ENCODE data around the gene QARS1.
A peak's percentile ranks its signal among the peaks of the same experiment; 100 is the strongest.

QARS1 gene

GRCh38 chr3:49104427-49105291, at the start of gene QARS1:
Gene QARS1 (minus strand): TSS chr3:49104757. CDS start chr3:49104733, 24 bp downstream.
- DNase-seq (ENCODE audit: low spot score) = peak; percentile 96

DNA sequence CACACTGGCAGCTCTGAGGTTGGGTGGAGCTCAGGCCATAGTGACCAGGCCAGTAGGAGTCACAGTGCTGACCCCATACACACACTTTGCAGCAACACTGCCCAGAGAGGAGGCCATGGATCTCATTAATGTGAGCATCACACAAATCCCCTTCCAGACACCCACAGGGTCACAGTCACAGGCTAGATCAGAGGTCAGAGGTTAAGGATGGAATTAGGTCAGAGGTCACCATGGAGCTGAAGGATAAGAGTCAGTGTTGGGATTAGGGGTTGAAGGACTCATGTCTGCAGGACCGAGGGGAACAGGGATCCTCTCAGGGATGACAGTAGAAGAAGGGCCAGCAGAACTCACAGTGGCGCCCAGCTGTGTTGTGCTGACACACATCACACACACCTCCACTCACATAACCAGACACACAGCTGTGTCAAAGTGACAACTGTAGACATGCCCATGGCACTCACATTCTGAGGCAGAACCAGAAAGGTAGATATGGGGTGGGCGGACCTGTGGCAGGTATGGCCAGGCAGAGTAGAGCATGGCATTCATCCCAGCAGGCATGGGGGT, 48.9 kb upstream of the QARS1 start:
- DNase-seq (ENCODE audit: low spot score) = no peak

DNA sequence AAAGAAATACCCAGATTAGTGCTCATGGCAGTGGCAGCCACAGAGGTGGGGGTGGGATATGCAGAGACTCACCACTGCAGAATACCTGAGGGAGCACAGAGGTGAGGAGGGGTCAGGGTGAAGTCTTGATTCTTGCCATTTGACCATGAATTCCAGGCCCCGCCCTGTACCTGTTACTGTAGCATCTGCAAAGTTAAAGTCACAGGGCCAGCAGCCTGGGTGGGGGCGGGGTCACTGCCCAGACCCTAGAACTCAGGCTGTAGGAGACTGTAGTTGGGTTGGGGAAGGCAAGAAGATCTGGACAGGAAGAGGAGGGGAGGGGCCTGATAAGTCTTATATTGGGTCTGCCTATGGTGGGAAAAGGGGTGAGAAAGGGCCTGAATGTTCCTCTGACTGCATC, 47.1 kb upstream of the QARS1 start:
- no peak for DNase-seq (ENCODE audit: low spot score)

DNA sequence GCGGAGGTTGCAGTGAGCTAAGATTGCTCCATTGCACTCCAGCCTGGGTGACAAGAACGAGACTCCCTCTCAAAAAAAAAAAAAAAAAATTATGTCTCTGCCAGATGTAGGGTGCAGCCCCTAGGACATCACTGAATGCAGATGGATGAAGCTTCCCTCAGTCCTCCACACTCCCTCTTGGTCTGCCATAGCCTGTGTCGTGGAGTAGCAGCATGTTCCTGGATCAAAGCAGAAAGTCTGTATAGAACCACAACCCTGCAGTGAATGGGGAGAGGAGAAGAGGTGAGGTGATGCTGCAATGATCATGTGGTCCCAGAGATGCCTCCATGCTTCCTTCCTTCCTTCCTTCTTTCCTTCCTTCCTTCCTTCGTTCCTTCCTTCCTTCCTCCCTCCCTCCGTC, 43.6 kb upstream of the QARS1 start:
- DNase-seq (ENCODE audit: low spot score) = no peak

- no peak for DNase-seq (ENCODE audit: low spot score)
Observed at GRCh38 chr3:49140080-49140479, 35.5 kb upstream of the QARS1 start.

GRCh38 chr3:49135499-49135898, 30.9 kb upstream of the QARS1 start:
- no peak for DNase-seq (ENCODE audit: low spot score)

DNA sequence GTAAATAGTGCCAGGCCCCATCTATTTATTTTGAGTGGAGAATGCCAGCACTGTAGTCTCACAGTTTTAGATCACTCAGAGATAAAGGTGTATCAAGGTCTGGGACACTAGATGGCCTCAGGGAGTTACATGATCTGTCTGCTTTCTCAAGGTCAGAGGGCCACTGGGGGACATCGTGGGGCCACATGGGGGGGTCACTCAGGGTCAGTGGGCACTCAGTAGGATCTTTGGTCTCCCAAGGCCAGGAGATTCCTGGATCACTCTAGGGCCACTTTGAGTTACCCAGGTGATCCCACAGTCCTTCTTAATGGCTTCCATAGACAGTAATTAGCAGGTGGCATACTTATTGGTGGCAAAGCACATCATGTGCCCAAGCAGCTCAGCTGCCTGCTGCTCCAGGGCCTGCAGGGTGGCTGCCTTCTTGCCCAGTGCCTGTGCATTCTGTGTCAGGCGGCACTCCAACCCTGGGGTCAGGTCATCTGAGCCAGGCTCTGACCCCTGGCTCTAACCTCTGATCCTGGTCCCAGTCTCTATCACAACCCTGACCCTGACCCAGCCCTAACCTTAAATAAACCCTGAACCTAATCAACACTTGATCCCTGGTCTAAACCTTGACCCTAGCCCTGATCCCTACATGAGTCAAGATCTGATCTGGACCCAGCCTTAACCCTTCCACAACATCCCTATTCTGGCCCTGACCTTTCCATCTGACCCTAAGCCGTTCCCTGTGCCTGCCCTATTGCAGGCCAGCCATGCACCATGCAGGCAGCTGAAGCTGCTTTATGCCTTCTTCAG, 30.1 kb upstream of the QARS1 start:
- no peak for DNase-seq (ENCODE audit: low spot score)

DNA sequence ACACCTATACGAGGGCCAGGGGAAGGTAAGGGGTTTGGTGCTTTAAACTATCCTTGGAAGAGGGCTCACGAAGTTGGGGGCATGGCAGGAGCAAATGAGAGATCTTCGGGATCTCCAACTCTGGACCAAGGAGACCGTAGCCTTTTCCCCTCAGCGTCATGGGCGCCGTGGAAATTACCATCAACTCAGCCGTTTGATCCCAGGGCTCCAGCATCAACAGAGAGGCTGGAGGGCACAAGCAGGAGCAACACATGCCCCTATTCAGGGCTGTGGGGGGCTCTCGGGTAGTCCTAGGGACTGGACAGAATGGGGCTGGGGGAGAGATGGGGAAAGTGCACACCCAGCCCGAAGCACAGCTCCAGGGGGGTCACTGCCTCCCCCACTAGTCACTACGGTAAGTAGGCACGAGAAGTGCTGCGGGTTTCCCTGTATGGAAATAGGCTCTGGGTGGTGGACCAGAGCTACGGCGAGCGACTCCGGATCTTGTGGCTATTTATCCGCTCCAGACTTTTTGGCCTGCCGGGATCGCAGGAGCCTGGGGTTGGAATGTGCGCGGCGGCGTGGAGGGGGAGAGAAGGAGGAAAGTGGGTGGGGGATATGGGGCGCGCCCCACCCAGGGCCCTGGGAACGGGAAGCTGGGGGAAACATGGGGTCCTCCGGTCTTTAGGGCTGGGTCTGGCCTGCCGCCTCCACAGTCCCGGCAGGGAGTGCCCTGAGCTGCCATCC, 28.8 kb upstream of the QARS1 start:
- DNase-seq (ENCODE audit: low spot score) = peak; percentile 89

DNA sequence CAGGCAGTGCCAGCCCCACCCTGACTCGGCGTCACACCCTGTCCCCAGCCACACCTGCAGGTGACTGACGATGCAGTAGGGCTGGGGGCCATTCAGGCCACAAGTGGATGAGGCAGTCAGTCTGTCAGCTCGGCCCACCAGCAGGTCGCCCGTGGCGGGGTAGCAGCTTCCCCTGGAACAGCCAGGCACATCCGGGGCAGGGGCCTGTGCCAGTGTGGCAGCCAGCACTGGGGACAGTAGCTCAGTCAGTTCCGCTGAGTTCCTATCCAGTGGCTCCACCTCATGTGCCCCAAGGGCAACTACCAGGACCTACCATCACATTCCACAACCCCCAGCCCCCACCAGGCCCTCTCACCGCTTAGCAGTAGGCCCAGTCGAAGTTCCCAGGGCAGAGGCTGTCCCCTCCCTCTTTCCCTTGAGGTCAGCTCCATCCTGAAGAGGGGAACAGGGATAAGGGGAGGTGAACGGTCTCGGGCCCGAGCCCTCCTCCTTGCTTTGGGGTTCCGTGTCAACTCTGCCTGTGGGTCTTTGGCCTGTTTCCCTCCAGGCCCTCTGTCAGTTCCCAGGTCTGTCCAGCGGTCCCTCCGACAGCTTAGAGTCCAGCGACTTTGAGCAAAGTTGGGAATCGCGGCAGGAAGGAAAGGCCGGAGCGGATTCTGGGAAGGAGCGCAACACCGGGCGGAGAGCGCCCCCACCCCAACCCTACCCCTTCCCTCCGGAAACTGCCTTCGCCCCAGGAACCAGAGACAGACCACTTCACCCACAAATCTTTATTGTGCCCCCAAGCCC, 28.1 kb upstream of the QARS1 start, which contains the start of gene LAMB2:
TSS of gene LAMB2 (minus strand) at position 614 of the 789 bp plus-strand sequence. CDS start at position 431, 183 bp downstream.
- DNase-seq (ENCODE audit: low spot score) = peak; percentile 86

GRCh38 chr3:49132073-49132436, 27.5 kb upstream of the QARS1 start:
- no peak for DNase-seq (ENCODE audit: low spot score)

DNA sequence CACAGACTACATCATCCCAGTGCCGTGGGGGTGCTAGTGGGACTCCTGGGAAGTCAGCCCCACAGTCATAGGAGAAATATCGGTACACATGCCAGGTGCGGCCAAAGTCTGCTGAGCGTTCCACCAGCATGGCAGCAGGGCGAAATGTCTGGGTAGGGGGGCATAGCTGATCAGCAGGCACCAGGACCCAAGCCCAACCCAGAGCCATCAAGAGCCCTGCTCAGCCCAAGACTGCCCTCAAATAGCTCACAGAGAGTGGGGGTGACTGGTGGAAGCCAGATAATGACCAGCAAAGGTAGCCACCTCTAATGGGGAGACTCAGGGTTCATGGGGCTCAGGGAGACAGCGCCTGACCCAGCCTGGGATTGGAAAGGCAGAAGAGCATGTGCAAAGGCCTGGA, 27.0 kb upstream of the QARS1 start:
- DNase-seq (ENCODE audit: low spot score) = no peak

- no peak for DNase-seq (ENCODE audit: low spot score)
Observed at GRCh38 chr3:49131040-49131439, 26.5 kb upstream of the QARS1 start.

DNA sequence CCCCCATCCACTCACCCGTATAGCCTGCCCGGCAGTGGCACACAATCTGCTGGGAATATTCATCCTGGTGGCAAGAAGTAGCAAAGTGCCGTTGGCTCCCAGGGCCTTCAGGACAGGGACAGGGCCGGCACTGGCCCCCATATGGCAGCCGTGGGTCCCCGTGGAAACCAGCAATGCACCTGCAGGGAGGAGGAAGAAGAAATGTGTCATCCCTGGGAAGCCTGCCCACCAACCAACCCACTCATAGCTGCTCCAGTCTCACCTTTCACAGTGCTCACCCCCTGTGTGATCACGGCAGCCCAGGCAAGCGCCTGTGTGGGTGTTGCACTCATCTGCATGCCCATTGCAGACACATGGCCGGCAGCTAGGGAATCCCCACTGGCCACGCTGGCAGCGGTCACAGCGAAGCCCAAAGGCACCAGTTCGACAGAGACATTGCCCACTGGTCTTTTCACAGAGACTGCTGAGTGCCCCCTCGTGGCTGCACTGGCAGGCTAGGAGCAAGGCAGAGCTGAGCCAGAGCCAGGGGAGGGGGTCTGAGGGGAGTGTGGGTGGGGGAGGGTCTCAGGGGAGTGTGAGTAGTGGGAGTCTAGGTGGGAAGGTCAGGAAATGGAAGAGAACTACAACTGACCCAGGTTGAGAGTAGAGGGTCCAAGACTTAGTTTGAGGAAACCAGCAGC, 20.6 kb upstream of the QARS1 start:
- no peak for DNase-seq (ENCODE audit: low spot score)

DNA sequence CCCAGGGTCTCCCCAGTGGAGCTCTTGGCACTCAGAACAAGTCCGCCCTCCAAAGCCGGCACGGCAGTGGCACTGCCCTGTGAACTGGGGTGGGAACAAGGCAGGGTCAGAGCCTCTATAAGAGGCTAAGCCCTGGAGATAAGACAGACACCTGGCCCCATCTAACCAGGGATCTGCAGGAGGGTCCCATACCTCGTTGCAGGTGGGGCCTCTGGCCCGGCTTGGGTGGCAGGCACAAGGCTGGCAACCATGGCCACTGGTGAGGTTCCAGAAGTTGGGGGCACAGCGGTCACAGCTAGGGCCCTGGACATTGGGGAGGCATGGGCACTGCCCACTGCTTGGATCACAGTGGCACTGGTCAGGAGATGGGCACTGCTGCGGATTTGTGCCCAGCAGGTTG, 19.6 kb upstream of the QARS1 start:
- no peak for DNase-seq (ENCODE audit: low spot score)

DNA sequence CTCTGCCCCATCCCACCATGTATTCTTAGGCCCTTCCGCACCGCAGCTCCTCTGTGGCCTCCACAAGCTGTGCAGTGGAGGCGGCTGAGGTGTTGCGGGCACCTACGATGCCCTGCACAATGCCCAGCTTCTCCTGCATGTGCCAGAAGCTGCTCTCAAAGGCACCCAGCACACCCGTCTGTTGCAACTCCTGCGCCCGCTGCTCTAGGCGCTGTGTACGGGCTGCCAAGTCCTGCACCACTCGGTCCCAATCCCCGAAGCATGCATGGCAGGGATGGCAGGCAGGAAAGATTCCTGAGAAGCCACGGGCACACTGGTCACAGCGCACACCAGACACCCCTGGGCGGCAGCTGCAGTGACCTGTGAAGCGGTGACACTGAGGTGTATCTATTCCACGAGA, 19.1 kb upstream of the QARS1 start:
- no peak for DNase-seq (ENCODE audit: low spot score)

DNA sequence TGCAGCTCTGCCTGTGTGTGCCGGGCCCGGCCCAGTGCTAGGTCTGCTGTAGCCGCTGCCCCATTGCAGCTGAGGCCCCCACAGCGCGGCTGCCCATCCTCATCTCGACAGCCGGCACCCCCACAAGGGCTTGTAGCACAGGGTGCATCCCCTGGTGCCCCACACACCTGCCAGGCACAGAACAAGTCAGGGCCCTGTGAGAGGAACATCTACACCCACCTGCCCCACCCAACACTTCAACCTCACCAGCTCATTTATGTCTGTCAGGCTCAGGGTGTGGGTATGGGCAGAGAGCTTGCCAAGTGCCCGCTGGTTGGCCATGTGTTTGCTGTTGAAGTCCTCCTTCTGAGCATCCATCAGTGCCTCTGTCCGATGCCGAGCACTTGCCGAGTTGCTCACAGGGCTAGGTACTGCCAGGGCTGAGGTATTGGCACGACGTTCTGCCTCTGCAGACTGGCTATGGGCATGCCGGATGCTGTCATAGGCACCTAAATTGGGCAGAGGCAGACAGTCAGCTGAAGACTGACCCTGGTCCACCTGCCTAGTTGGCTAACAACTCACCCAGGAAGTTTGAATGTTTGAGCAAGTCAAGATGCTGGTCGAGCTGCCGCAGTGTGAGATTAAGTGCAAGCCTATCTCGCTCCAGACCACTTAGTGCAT, 18.5 kb upstream of the QARS1 start:
- no peak for DNase-seq (ENCODE audit: low spot score)

- no peak for DNase-seq (ENCODE audit: low spot score)
Observed at GRCh38 chr3:49122451-49122850, 17.9 kb upstream of the QARS1 start.

DNA sequence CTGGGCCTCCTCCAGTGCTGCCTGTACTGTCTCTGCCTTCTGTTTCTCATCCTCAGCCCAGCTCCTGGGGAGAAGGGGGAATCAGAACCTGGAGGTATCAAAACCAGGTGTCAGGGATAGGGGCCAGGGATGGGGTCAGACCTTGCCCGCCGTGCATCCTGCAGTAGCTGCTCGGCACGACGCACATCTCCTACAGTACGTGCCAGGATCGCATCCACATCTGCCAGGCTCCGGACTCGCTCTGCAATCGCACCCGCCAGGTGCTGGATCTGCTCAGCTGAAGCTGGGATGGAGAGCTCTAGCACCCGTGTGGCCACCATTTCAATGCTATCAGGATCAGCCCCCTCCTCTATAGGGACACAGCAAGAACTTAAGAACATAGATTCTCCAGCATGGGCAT, 17.5 kb upstream of the QARS1 start:
- DNase-seq (ENCODE audit: low spot score) = no peak

DNA sequence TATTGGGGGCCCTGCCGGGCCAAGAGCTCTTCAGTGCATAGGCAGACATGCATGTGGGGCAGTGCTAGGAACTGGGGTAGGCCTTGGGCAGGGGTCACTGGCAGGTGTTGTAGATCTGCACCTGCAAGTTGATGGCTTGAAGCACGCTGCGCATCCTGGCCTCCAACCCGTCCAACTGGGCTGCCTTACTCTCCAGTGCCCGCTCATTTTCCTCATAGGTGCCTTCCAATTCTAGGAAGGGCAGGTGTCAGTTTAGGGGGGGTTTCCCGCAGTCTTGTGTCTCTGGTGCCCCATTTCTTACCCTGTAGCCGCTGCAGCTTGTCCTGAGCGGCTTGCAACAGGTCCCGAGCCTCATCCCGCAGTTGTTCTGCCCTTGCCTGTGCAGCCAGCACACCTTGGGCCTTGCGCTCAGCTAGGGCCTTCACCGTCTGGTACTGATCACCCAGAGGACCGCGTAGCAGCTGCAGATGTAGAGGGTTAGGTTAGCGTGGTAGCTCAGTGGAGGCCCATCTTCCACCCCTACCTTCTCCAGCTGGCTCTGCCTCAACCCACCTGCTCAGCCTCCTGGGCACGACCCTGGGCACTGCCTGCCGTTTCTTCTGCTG, 16.7 kb upstream of the QARS1 start:
- no peak for DNase-seq (ENCODE audit: low spot score)
